EL (cell line): ENCODE data around the gene NCOA3.

Source experiments
- DNase-seq: peaks from one replicate; pipeline ENCODE4 v3.0.0-alpha.2; 2016

NCOA3 gene

DNA sequence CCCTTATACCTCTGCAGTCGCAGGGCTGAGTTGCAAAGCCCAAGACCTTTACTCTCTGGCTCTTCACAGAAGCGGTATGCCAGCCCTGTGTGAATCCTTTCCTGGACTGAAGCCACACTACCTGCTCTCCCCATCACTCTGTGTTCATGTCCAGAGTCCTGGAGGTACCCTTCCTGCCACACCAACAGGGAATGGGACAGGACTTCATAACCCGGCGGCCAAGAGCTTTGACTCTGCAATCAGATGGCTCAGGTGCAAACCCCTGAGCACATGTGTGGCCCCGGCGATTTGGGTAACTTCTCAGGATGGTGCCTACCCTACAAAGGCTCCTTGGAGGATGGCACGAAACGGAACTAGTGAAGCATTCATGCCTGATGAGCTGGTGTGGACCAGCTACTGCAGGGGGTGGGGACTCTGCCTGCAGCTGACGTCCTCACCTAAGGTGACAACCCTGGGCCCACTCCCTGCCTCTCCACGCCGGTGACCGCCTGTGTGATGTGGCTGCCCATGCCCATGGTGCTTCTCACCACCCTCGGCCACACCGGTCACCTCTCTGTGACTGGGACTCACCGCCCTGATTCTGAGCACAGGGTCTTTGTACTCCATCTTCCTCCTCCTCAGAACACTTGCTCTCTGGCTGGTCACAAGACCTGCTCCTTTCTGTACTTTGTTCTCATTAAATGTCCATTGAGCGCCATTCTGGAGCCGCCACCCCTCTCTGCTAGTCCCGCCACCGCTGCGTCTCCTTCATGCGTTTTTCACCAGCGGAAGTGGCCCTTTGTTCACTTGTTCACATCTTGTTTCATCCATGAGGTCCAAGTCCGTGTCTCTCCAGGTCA, 166.8 kb downstream of the NCOA3 start:
- no peak for DNase-seq

DNA sequence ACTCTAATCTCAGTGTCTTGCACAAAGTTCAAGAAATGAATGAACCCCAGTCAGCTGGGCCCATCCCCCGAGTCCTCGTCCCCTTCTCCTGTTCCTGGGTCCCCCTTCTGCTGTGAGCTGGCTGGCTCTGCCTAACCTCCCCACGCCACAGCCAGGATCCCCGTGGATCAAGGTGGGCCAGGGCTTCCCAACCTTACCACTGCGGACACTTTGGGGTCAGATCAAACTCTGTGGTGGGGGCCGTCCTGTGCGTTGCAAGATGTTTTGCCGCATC, 167.4 kb downstream of the NCOA3 start:
- DNase-seq: no peak

DNA sequence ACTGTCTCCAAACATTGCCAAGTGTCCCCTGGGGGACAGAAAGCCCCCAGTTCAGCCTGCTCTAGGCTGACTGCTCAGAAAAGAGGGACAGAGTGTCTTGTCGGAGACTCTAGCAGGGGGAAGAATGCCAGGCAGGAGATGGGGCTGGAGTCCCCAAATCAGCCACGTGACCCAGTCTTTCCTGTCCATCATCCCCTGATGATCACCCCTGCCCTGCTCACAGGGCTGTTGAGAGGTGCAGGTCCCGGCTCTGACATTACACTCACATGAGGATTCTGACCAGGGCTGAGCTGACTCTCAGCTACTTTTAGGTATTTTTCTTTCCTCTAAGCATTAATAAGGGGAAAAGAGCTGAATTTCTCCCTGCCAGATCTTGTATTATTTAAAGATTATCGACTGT, 167.8 kb downstream of the NCOA3 start:
- no peak for DNase-seq

DNA sequence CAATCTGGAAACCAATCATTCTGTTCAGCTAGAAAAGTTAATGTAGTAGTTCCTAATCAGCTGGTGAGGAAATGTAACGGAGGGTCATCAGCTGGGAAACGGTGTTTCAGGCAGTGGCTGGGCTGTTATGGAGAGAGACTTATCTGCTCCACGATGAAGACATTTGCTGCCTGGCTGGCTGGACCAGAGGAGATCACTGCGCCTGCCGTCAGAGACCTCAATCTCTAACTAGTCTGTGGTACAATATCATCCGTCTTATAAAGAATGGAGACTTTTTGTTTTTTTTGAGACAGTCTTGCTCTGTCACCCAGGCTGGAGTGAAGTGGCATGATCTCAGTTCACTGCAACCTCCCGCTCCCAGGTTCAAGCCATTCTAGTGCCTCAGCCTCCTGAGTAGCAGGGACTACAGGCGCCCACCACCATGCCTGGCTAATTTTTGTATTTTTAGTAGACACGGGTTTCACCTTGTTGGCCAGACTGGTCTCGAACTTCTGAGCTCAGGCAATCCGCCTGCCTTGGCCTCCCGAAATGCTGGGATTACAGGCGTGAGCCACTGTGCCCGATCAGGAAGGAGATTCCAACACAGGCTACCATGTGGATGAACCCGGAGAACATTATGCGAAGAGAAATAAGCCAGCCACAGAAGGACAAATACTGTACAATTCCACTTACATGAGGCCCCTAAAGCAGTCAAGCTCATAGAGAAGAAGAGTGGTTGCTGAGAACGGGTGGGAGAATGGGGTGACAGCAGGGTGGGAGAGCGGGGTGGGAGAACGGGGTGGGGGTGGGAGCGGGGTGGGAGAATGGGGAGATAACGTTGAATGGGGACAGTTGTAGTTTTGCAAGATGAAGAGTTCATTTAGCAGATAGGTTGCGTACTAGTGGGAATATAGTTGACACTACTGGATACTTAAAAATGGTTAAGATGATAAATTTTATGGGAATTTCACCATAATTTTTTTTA, 168.5 kb downstream of the NCOA3 start:
- DNase-seq: no peak

DNA sequence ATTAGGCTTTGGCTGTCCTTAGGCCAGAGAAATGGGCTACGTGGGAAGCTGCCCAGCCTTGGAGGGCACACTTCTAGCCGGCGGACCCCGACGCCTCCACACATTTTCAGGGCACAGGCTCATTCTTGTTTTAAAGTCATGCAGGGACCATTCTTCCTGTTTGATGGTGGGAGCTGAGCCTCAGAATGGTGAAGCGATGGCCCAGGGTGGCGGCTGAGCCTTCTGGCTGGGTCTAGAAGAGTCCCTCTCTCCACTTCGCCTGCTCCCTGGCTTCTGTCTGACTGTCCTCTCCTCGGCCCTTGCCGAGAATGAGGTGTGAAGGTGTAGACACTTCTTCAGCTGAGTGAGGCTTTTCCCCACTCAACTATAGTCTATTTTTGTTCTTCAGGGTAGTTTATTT, 169.2 kb downstream of the NCOA3 start:
- DNase-seq: no peak

DNA sequence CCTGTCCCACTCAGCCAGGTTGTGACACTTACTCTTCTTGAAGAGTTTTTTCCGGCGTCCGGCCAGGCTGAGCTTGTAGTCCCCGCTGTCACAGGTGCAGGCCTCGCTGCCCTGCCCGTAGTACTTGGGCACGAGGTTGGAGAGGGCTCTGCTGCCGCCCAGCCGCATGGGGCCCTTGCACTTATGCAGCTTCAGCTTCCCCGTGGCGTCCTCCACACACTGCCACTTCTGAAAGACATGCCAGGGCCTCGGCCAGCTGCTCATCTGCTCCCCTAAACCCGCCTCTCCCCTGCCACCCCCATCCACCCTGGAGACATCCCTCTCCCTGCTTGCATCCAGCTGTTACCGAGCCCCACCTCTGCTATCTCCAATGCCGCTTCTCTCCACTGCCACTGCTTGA, 170.5 kb downstream of the NCOA3 start:
- no peak for DNase-seq

DNA sequence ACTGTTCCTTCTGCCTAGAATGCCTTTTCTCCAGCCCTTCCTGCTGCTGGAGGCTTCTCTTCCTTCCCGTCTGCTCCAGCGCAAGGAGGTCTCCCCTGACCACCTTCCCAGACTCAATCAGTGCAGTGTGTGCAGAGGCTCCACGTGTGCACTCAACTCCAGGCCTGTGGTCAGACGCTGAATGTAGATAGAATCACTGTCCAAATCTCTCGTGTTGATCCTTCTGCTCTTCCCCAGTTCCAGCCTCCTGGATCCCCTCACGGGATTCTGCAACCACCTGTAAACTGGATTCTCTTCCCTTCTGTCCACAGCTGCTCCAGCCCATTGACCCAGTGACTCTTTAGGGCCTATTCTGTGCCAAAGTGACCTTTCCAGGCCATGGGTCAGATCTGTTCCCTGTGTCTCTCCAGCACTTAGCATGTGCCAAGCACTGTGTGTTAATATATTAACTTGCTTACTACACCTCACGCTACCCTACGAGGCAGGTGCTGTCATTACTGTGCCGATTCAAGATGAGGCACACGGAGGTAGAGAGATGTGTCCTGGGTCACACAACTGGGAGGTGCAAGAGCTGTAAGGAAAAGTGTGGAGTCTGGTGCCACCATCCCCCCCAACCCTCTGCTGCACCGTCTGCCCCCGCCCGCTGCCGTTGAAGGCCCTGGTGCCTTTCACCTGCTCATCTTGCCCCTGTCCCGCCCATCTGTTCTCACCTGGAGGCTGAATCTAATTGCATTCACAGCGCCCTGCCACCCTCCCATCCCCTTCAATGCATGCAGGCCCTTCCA, 171.4 kb downstream of the NCOA3 start:
- no peak for DNase-seq

DNA sequence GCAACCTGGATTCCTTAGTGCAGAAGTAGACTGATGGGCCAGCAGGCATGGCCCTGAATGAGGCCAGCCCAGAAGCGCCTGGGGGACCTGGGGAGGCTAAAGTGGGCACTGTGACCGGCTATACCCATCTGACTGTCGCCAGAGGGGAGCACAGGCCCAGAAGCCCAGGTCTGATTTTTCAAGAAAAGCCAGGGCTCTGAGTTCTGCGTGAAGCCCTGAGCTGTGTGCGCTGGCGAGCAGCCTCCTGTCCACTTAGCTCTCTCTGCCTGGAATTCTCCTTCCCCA, 171.9 kb downstream of the NCOA3 start:
- no peak for DNase-seq

DNA sequence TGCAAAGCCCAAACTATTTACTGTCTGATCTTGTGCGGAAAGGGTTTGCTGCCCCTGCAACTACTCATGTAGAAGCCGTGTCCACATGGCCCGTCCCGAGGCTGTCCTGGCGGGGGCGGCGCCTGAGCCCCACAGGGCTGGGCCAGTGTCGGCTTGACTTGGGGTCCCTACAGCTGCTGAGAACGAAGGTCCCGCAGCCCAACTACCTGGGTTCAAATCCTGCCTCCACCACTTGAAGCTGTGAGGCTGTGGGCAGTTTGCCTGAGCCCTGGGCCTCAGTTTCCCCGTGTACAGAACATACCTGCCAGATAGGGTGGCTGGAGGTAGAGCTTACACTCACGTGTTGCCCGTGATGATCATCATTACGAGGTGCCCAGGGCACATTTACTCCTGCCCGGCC, 172.5 kb downstream of the NCOA3 start:
- DNase-seq: no peak

DNA sequence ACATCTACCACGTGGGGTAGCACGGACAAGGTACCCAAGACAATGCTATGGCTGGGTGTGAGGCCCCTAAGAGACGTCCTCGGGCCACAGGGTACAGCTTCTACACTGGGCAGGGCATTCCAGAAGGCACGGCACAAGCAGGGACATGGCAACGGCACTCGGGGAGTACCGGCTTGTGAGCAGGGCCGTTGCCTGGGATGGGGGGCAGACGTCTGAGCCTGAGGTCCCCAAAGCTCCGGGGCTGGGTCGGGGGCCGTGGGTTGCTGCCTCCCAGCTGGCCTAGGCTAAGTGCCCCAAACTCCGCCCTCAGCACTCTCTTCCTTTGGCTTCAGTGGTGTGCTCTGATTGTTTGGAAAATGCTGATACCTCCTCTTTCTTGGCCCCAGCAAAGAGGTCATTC, 173.0 kb downstream of the NCOA3 start:
- no peak for DNase-seq

DNA sequence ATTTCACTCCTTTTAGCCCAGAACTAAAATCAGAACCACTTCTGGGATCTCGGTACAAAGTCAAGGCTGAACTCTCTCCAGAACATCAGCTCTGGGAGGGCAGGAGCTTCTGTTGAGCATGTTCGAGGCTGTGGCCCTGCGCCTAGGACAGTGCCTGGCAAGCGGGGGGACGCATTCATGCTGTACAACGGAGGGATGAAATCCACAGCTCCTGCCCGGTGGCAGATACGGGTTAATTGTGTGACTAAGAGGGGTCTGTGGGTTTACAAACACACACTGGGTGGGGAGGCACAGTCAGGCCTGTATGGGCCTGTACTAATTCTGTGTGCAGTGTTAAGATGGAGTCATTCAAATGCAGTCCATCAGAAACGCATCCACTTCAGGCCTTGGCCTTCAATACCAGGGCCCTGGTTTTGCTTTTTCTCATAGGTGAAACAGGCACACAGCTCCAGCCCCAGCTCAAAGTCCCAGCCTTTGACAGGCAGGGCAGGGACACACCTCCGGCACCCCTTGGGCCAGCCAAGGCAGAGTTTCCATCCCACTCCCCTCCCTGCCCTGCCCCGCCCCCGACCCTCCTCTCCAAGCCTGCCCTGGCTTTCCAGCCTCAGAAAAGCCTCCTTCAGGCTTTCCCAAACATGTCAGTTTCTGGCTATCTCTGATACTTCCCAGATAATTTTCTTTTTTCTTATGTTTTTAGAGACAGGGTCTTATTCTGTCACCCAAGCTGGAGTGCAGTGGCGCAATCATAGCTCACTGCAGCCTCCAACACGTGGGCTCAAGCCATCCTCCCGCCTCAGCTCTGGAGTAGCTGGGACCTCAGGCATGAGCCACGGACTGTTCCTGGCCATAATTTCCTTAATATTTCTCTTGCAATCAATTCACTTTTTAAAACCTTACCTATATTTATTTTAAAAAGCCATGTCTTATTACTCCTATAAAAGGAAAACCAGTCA, 173.8 kb downstream of the NCOA3 start:
- DNase-seq: no peak

DNA sequence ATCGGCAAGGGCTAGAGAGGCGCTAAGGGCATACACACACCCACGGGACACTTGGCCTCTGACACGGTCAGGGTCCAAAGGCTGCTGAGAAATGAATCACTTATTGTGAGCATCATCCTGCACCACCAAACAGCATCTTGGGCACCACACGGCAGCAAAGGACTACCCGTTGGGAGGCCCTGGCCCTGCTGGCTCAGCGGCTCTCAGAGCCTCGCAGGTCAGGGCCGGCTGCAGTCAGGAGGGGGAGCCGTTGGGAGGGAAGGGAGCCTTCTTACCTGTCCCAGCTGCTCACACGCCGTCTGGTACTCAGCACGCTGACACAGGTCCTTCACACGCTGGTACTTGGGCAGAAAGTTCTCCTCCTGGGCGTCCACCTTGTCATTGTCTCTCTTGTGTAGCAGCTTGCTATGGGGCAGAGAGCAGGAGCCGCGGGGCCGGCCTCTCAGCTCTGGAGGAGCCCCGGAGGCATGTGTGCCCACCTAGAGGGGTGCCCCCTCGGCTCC, 174.6 kb downstream of the NCOA3 start:
- DNase-seq: no peak

DNA sequence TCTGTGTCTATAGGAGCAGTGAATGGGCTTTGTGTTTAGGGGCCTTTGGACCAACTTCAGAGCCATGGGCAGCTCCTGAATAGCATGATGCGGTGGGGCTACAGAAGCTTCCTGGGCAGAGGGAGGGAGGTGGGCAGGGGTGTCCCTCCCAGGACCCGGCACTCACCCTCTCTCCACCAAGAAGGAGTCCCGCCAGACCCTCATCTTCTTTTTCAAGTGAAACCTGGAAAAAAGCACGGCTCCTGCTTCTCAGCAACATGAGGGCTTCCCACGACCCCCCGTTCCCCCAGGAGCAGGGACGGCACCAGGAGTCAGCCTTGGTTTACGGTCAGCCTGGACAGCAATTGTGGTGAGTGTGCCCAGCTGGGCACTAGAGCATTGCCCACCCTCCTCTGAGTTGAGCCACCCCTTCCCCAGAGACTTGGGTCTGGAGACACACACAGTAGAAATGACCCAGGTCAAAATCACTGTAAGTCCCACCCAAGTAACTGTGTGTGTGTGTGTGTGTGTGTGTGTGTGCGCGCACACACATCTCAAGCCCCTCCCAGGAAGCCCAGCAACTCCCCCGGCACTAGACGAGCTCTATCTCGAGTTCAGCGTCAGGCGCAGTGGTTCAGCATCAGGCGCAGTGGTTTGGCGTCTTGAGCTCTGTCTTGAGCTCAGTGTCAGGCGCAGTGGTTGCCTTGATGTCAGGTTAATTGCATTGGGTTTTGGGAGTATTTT, 175.4 kb downstream of the NCOA3 start:
- DNase-seq: no peak

DNA sequence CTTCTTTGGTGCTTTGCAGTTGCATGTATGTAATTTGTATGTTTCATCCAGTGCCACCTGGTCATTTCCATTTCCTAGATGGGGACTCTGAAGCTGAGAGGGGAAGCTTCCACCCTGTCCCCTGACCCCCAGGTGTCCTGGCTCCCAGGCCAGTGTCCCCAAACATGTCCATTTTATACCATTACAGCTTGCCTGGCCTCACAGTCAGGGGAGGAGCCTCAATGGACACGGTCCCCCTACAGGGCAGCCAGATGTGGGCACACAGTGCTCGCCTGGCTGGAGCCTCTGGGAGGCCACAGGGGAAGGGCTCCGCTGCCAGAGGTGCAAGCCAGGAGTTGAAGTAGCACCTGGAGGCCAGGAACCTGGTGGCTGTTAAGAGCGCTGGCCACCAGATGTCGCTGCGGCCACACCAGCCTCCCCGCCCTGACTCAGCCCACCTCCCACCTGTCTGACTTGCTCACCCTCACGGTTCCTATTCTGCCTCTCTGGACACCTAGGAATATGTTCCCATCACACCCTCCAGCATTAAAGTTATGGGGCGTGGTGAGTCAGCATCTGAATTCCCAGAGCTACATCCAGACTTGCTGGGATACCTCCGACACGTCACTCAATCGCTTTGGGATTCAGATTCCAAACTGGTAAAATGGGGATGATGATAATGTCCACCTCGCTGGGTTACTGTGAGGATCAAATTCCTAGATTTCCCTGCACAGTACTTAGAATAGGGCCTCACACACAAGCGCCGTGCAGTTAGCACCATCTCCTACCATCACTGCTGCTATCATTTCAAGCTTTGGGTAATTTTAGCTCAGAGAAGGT, 176.2 kb downstream of the NCOA3 start:
- DNase-seq: peak; percentile 25

DNA sequence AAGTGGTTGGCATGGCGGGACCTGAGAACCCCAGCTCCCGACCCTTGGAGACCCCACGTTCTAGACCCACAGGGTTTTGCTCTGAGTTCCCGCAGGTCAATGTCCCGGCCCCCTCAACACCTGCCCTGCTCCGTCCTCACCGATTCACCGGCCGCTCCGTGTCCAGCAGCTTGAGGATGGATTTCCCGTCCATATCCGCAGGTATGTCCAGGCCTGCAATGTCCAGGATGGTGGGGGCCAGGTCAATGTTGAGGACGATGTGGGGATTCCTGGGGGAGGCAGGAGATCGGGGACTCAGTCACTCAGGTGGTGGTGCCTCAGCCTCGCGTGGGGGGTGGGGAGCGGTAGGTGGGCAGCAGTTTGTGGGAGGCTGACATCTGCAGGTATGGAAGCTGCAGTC, 176.8 kb downstream of the NCOA3 start:
- DNase-seq: no peak

DNA sequence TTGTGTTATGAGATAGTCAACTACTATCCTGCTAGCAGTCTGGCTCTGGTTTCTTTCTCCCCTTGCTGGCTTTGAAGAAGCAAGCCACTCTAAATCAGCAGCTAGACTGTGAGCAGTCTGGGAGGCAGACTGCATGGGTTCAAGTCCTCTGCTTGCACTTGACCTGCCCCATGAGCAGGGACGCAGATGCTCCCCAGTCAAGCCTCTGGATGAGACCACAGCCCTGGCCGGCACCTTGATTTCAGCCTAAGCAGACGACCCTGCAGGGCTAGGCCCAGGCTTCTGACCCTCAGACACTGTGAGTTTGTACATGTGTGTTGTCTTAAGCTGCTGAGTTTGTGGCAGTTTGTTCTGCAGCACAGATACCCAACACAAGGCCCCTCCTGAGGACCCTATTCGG, 177.8 kb downstream of the NCOA3 start:
- no peak for DNase-seq

DNA sequence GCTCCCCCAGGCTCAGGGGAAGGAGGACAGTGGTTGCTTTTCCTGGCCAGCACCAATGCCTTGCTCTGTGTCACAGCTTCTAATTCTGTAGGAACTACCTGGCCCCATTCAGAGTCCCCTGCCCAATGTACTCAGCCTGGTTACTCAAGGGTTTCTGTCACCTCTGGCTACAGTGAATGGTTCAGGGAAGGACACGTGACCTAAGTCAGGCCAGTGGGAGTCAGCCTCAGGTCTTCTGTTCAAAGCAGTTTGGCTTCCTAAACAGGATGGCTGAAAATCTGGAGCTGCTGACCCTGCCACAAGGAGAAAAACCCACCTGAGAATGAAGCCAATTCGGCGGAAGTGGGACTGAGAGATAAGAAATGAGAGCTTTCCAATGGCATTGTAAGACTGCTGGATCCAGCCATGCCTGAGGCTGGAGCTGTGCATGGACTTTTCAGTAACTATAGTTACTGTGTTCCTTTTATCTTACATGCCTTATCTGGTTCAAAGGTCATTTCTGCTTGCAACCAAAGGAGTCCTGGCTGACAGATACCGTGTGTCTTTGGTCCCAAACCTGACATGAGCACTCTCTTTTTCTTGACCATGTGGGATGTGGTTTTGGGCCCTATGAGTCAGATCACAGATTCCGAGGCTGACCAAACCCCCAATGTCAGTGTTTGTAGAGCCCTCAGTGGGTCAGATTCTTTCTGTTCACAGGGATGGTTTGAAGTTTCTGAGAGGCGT, 179.3 kb downstream of the NCOA3 start:
- peak; percentile 52 for DNase-seq

DNA sequence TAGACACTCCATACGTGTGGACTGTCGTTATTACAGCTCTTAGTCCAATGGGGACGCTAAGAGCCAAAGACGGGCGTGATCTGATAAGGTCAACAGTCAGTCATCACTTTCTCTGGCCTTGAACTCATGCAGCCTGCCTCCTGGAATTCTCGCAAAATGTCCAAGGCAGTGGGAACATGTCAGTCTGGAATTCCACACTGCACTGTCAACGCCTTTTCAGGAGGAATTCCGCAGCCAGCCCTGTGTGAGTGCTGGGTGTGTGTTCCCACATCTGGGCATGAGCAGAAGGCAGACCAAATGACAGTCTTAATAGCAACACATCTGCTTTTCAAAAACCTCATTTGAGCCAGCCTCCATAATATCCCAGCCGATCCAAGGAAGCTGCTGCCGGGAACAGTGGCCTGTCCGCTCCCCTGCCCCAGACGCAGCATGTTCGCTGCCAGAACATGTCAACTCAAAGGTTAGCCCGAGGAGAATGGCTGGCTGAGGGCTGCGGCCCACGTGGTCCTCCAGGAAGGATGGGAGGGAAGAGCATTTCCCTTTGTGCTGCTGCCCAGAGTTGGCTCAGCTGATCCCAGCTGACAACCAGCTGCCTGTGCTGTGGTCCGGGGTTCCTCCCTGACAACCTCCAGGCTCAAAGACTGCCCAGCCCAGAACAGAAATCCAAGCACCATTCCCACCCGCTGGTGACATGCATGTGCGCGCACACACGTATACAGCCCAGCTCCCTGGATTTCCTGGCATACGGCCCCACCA, 180.5 kb downstream of the NCOA3 start:
- DNase-seq: peak; percentile 44

DNA sequence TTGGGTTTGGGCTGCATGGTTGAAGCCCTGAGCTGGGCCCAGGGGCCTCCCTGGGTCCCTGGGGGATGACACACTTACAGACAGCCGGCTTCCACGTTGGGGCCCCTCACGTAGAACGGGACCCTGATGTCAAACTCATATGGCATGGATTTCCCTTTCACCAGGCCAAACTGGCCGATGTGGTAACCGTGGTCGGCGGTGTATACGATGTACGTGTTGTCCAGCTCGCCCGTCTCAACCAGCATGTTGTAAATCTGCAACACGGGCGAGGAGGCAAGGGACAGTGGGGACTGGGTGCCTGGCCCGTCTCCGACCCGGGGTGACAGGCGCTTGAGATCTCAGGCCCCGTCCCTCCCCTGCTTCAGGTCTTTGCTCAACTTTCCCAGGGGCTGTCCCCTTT, 181.2 kb downstream of the NCOA3 start:
- no peak for DNase-seq
